ENCODE results near the gene TENT4B. TPM values are rescaled to one million over a fixed set of nuclear protein-coding genes. Genes with fewer than 3 reads are reported as not detected.

TENT4B gene
- total RNA-seq (2022; extraction: Qiagen RNA extraction; ENCODE audit: low read depth) = 11.4 to 14.5 TPM (median 11.8 TPM) in 5 replicates

GRCh38 chr16:50152807-50153595 lies at the start of gene TENT4B:
Gene TENT4B (plus strand): TSS chr16:50153306. CDS start chr16:50153622, 316 bp downstream.

DNA sequence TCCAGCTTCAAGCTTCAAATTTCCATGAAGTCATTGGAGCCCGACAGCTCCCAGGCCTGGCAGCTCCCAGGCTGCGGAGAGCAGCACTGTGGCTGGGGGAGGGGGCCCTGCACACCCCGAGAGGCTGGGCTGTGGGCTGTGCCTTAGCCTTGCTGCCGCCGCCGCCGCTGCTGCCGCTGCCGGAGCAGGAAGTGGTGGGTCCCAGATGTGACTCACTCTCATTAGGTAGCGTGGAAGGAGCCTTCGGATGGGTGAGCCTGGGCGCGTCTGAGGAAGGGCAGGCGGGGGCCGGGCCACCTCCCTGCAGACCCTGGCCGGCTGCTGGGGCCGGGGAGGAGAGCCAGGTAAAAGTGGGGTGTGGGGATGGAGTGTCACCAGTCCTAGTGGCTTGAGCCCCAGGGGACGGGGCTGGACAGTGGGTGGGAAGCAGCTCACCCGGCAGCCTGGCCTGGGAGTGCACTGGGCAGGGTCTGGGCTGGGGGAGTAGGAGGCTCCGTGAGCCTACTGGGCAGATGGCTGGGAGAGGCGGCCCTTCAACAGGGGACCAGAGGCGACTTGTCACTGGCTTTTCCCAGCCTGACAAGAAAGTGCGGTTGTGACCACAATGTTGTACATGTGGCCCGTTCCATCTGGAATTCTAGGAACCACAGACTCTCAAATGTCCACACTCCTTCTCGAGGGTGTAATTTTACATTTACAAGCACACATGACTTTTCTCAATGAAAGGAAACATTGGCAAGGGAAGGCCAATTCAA lies 113.4 kb downstream of the TENT4B start, which contains the start of gene ADCY7:
Gene ADCY7, plus strand, starts transcription at position 215 of the 755 bp plus-strand sequence. CDS start 21,629 bp downstream, outside the sequence.

Other genes starting within 250 kb of the TENT4B start
- gene CNEP1R1, start 128.1 kb upstream of the TENT4B start, total RNA-seq (2022; extraction: Qiagen RNA extraction; ENCODE audit: low read depth) = 16.9 to 20.7 TPM (median 17.5 TPM) in 5 replicates
- 13.1 to 16.7 TPM (median 14.8 TPM) in 5 replicates for gene HEATR3, start 87.3 kb upstream of the TENT4B start, total RNA-seq (2022; extraction: Qiagen RNA extraction; ENCODE audit: low read depth)
- gene ADCY7, start 113.2 kb downstream of the TENT4B start, total RNA-seq (2022; extraction: Qiagen RNA extraction; ENCODE audit: low read depth) = 11.1 to 19.4 TPM (median 16.0 TPM) in 5 replicates
- gene BRD7, start 215.7 kb downstream of the TENT4B start, total RNA-seq (2022; extraction: Qiagen RNA extraction; ENCODE audit: low read depth) = 54.0 to 76.6 TPM (median 66.6 TPM) in 5 replicates

All from A549 treated with CpdA at 1 μM for 4 hours (cell line).